Pancreas (tissue), 10 donors: Measurements from ENCODE around the gene MYADML2. TPM values are rescaled to one million over a fixed set of nuclear protein-coding genes. Genes with fewer than 3 reads are reported as not detected.

ENCODE experiments used
- ATAC-seq, 4 donors: fragments of 200-7000 bp; cut with Tn5 transposase; one replicate each; pipeline versions ENCODE4 v1.8.0 to v1.9.1; 2020; ENCODE audit warnings: mild to moderate bottlenecking in 4 of 4, moderate library complexity in 4 of 4
- DNase-seq, 6 donors: peaks; one replicate each; pipeline ENCODE4 v3.0.0-alpha.2; 2020
- FAIRE-seq: peaks from 2 replicates; lab custom pipeline; 2012; peaks lifted over from hg19 to GRCh38; lab: Jason Lieb, UNC
- H3K27ac ChIP-seq, 4 donors: fragments of 200-600 bp; sonication (generic); 1 replicate in 3 of 4; 2 replicates in 1 of 4; pipeline versions ENCODE4 v1.5.0 to v1.8.0; 2020
- H3K27me3 ChIP-seq, 4 donors: fragments of 200-600 bp; one replicate each; pipeline ENCODE4 v1.8.0; 2021
- H3K36me3 ChIP-seq, 3 donors: fragments of 200-600 bp; sonication (generic) in 1 of 3; one replicate each; pipeline versions ENCODE4 v1.5.0 to v1.8.0; 2020 to 2021
- H3K4me1 ChIP-seq, 3 donors: fragments of 200-600 bp; one replicate each; pipeline ENCODE4 v1.8.0; 2021
- H3K4me3 ChIP-seq, 4 donors: fragments of 200-600 bp; sonication (generic) in 2 of 4; one replicate each; pipeline versions ENCODE4 v1.5.0 to v1.8.0; 2020 to 2021
- H3K9me3 ChIP-seq, 4 donors: fragments of 200-600 bp; one replicate each; pipeline ENCODE4 v1.8.0; 2021
- CTCF ChIP-seq, 4 donors: fragments of 200-600 bp; sonication (generic) in 3 of 4; IDR thresholded peaks; one replicate each; pipeline versions ENCODE4 v1.5.0 to v1.8.0; 2021; ENCODE audit warnings: antibody characterized with exemption in 4 of 4
- WGBS, 2 donors: extraction: QIAGEN DNeasy Blood & Tissue Kit; methylation state at CpG; one replicate each; pipeline ENCODE4 v1.1.7; 2013; 5-methylcytosine and 5-hydroxymethylcytosine counted together
- intact Hi-C, 3 donors: fragments of 100-400 bp; cut with DNase I; formaldehyde crosslinking; loops; one replicate each; pipeline versions ENCODE4 v1.11.1 to v1.14.2; 2022
- polyA plus RNA-seq, 2 donors: library from polyadenylated mRNA; stranded (reverse); fragments of 200-250 nt; gene quantifications; one replicate each; pipeline ENCODE4 v1.2.3, GENCODE V29; 2013
- total RNA-seq, 6 donors: library from RNA; stranded (reverse); fragmentation: NEBNext Ultra II Directional in 4 of 6; extraction: Animal tissue kit (Norgen Biotek cat#: 25700) in 4 of 6; gene quantifications; one replicate each; pipeline versions ENCODE4 v1.2.1 to v1.2.4, GENCODE V29; 2021 to 2023
- donor health status: healthy with polysubstance abuse.
- donor health status: DM: no; HTN: no; CAD: no; lungs with moderate emphysema.
- donor health status: DM: no; HTN: no; CAD: no.
- donor health status: control.
- donor health status: control.
- donor health status: Bipolar disorder and iron deficiency.
- donor health status: DM: yes; HTN: yes; CAD: no.
- donor health status: DM: no; HTN: no; CAD: no.
- donor health status: DM: no; HTN: no; CAD: no.
- donor health status: DM: yes; HTN: yes; CAD: no.

The MYADML2 gene
- total and polyA plus RNA-seq, 8 donors: not detected

GRCh38 chr17:81899514-81900166, 47.4 kb downstream of the MYADML2 start:
- peaks cover 0 to 12% (median 6%) of the 10 kb centered on the region in 3 donors for H3K36me3 ChIP-seq
- no peak for FAIRE-seq
- no peak for ATAC-seq
- H3K27ac ChIP-seq: no peak overlapping the region
- DNase-seq: peak in 2 of 6 donors; percentile 37 to 68
- no peaks in the 10 kb centered on the region for H3K27me3 ChIP-seq
- intact Hi-C loops: no loop called here
- H3K4me1 ChIP-seq: peaks cover 0 to 6% (median 3%) of the 10 kb centered on the region in 3 donors
- WGBS, 2 donors: 93 to 95% methylated on average over 22 of the region's 22 CpGs
- no peak for TF ChIP-seq CTCF (IDR thresholded peaks at IDR 0.05)
- no peaks in the 10 kb centered on the region for H3K9me3 ChIP-seq
- no peak overlapping the region for H3K4me3 ChIP-seq

- DNase-seq: no peak
- H3K36me3 ChIP-seq: peaks cover 0 to 12% (median 6%) of the 10 kb centered on the region in 3 donors
- no peak overlapping the region for H3K27ac ChIP-seq
- no peak overlapping the region for H3K4me3 ChIP-seq
- no peak for TF ChIP-seq CTCF (IDR thresholded peaks at IDR 0.05)
- no peaks in the 10 kb centered on the region for H3K27me3 ChIP-seq
- intact Hi-C loops: no loop called here
- peaks cover 0 to 6% (median 3%) of the 10 kb centered on the region in 3 donors for H3K4me1 ChIP-seq
- 90 to 92% methylated on average over 9 of the region's 9 CpGs for WGBS, 2 donors
- FAIRE-seq: no peak
- no peak for ATAC-seq
- H3K9me3 ChIP-seq: no peaks in the 10 kb centered on the region
These were observed 48.1 kb downstream of the MYADML2 start for GRCh38 chr17:81898885-81899284.

GRCh38 chr17:81898029-81898866, 48.8 kb downstream of the MYADML2 start:
- no peaks in the 10 kb centered on the region for H3K9me3 ChIP-seq
- WGBS, 2 donors: 93 to 94% methylated on average over 19 of the region's 19 CpGs
- TF ChIP-seq CTCF (IDR thresholded peaks at IDR 0.05): no peak
- DNase-seq (no peak), ATAC-seq (no peak), FAIRE-seq (no peak)
- intact Hi-C loops: no loop called here
- peaks cover 0 to 12% (median 6%) of the 10 kb centered on the region in 3 donors for H3K36me3 ChIP-seq
- no peak overlapping the region for H3K4me3 ChIP-seq
- H3K27ac ChIP-seq: no peak overlapping the region
- no peaks in the 10 kb centered on the region for H3K27me3 ChIP-seq
- H3K4me1 ChIP-seq: peaks cover 0 to 6% (median 3%) of the 10 kb centered on the region in 3 donors

- peaks cover 0 to 9% (median 5%) of the 10 kb centered on the region in 3 donors for H3K4me1 ChIP-seq
- ATAC-seq: no peak
- peaks cover 0 to 12% (median 6%) of the 10 kb centered on the region in 3 donors for H3K36me3 ChIP-seq
- no peak for FAIRE-seq
- no peak overlapping the region for H3K4me3 ChIP-seq
- no peak for DNase-seq
- TF ChIP-seq CTCF (IDR thresholded peaks at IDR 0.05): no peak
- H3K27me3 ChIP-seq: no peaks in the 10 kb centered on the region
- no peaks in the 10 kb centered on the region for H3K9me3 ChIP-seq
- 84 to 87% methylated on average over 11 of the region's 11 CpGs for WGBS, 2 donors
- intact Hi-C loops: no loop called here
- H3K27ac ChIP-seq: no peak overlapping the region
These were observed 51.6 kb downstream of the MYADML2 start for GRCh38 chr17:81895400-81895799.
